Mesendoderm (in vitro differentiated cells): Measurements from ENCODE around the gene TSEN54.

Source experiments
- DNase-seq: peaks from one replicate; pipeline ENCODE4 v3.0.0; 2013
- H2AK5ac ChIP-seq: 2 replicates; pipeline ENCODE4 v1.6.1; 2013; ENCODE audit warnings: low read length, inconsistent platforms
- H2BK120ac ChIP-seq: 2 replicates; pipeline ENCODE4 v1.6.1; 2013; ENCODE audit warnings: low read depth, mild to moderate bottlenecking, low read length, moderate library complexity, mixed read lengths
- H2BK15ac ChIP-seq: replicated peaks from 2 replicates; pipeline ENCODE4 v1.6.1; 2013; ENCODE audit warnings: low read depth, mild to moderate bottlenecking, moderate library complexity
- H2BK5ac ChIP-seq: 2 replicates; pipeline ENCODE4 v1.6.1; 2013; ENCODE audit warnings: low read length, inconsistent platforms
- H3K18ac ChIP-seq: 2 replicates; pipeline ENCODE4 v1.6.1; 2013; ENCODE audit warnings: mild to moderate bottlenecking, low read length, mixed read lengths
- H3K23ac ChIP-seq: one replicate; pipeline ENCODE4 v1.6.1; 2013; ENCODE audit warnings: low read length
- H3K27ac ChIP-seq: 2 replicates; pipeline ENCODE4 v1.5.1; 2013; ENCODE audit warnings: low read depth, mild to moderate bottlenecking, inconsistent platforms, low read length, moderate library complexity
- H3K27me3 ChIP-seq: 2 replicates; pipeline ENCODE4 v1.6.1; 2013; ENCODE audit warnings: low read length, control low read depth, mild to moderate bottlenecking, inconsistent platforms; ENCODE audit not compliant: insufficient read depth, poor library complexity
- H3K36me3 ChIP-seq: 2 replicates; pipeline ENCODE4 v1.6.1; 2013; ENCODE audit warnings: low read length, inconsistent platforms; ENCODE audit not compliant: control insufficient read depth, insufficient read depth
- H3K4ac ChIP-seq: one replicate; pipeline ENCODE4 v1.6.1; 2013; ENCODE audit warnings: low read depth, mild to moderate bottlenecking, low read length, moderate library complexity
- H3K4me1 ChIP-seq: 2 replicates; pipeline ENCODE4 v1.6.1; 2013; ENCODE audit warnings: low read depth, low read length, inconsistent platforms; ENCODE audit not compliant: control insufficient read depth
- H3K4me2 ChIP-seq: 2 replicates; pipeline ENCODE4 v1.6.1; 2013; ENCODE audit warnings: low read length
- H3K4me3 ChIP-seq: 2 replicates; pipeline ENCODE4 v1.5.1; 2013; ENCODE audit warnings: mild to moderate bottlenecking, low read length
- H3K56ac ChIP-seq: one replicate; pipeline ENCODE4 v1.6.1; 2013; ENCODE audit warnings: low read length
- H3K79me1 ChIP-seq: 2 replicates; pipeline ENCODE4 v1.6.1; 2013; ENCODE audit warnings: low read length, inconsistent platforms
- H3K79me2 ChIP-seq: 2 replicates; pipeline ENCODE4 v1.6.1; 2013; ENCODE audit warnings: mild to moderate bottlenecking, low read length; ENCODE audit not compliant: control insufficient read depth, insufficient read depth
- H3K9ac ChIP-seq: 2 replicates; pipeline ENCODE4 v1.6.1; 2013; ENCODE audit warnings: low read length, inconsistent platforms
- H4K5ac ChIP-seq: one replicate; pipeline ENCODE4 v1.6.1; 2013; ENCODE audit warnings: low read length
- H4K8ac ChIP-seq: one replicate; pipeline ENCODE4 v1.6.1; 2013; ENCODE audit warnings: low read depth, mild to moderate bottlenecking, control low read depth, low read length, moderate library complexity
- WGBS: extraction: QIAGEN DNeasy Blood & Tissue Kit; methylation state at CpG from one replicate; pipeline ENCODE4 v1.1.7; 2013; ENCODE audit warnings: low lambda C conversion rate, missing lambda C conversion rate; ENCODE audit not compliant: insufficient coverage; ENCODE audit errors: extremely low coverage; 5-methylcytosine and 5-hydroxymethylcytosine counted together

TSEN54 gene

DNA sequence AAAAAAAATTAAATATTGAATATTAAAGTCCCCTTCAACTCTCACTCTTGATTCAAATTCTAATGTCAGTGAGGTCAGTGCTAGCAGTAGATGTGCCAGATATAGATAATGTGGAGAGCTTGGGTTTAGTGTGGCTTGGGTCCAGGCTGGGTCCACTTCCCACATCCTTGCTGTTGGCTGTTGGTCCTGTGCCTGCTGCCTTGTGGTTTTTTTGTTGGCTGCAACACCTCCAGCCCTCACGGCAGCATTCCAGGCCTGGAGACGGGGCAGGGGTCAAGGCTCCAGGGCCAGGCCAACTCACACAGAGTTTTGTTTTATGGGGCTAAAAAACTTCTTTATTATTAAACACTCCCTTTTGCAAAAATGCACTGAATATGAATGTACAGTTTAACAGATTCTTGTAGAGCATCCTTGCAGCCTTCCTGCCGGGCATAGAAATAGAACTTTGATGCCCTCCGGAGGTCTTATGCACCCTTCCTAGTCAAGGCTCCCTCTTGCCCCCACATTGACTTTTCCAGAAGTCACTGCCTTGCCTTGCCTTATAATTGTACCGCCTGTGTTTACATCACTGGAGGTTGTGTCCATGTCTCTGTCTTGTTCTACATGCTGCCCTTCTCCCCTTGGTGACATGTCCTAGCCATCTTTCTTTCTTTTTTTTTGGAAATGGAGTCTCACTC, 45.7 kb downstream of the TSEN54 start:
- no peaks in the 10 kb centered on the region for H3K27me3 ChIP-seq
- H3K4ac ChIP-seq: no peak overlapping the region
- H3K79me1 ChIP-seq: no peaks in the 10 kb centered on the region
- no peak overlapping the region for H3K4me3 ChIP-seq
- no peak overlapping the region for H2BK15ac ChIP-seq
- no peak for DNase-seq
- H3K4me1 ChIP-seq: no peaks in the 10 kb centered on the region
- no peak overlapping the region for H3K23ac ChIP-seq
- no peak overlapping the region for H4K8ac ChIP-seq
- H2BK120ac ChIP-seq: no peak overlapping the region
- no peaks in the 10 kb centered on the region for H3K36me3 ChIP-seq
- no peak overlapping the region for H2AK5ac ChIP-seq
- no peak overlapping the region for H3K9ac ChIP-seq
- no peak overlapping the region for H3K18ac ChIP-seq
- no CpG with 5 or more reads among the region's 5 CpGs for WGBS
- H3K4me2 ChIP-seq: no peak overlapping the region
- H3K56ac ChIP-seq: no peak overlapping the region
- no peak overlapping the region for H3K27ac ChIP-seq
- H3K79me2 ChIP-seq: no peaks in the 10 kb centered on the region
- H4K5ac ChIP-seq: no peak overlapping the region
- H2BK5ac ChIP-seq: no peak overlapping the region

DNA sequence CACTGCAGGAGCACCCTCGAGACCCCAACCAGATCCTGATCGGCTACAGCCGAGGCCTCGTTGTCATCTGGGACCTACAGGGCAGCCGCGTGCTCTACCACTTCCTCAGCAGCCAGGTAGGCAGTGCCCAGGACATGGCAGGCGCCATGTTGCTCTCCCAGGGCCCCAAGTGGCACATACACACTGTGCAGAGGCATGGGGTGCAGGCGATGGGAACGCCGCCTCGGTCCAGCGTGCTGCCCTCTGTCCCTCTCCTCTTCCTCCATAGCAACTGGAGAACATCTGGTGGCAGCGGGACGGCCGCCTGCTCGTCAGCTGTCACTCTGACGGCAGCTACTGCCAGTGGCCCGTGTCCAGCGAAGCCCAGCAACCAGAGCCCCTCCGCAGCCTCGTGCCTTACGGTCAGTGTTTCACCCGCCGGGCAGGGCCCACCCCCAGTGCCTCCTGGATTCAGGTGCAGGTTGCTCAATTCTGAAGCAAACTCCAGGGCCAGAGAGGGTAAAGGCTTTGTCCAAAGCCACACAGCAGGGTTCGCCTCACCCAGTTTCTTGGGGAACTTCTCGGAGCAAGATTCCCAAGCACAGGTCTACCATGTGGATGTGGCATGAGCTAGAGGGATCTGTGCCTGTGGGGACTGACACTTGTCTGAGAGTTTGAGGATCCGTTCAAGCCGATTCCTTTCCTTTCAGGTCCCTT, 46.9 kb downstream of the TSEN54 start:
- no CpG with 5 or more reads among the region's 28 CpGs for WGBS
- H3K56ac ChIP-seq: no peak overlapping the region

DNA sequence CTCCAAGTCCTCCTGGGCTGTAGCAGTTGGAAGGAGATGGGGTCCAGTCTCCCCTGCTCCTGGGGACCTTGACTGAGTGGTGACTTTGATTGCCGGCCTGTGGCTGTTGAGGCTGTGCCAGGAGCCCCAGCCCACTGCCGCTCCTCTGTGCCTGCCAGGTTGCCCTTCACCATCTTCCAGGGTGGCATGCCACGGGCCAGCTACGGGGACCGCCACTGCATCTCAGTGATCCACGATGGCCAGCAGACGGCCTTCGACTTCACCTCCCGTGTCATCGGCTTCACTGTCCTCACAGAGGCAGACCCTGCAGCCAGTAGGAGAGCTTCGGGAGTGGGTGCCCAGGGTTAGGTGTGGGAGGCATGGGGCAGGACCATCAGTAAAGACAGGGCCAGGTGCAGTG, 47.9 kb downstream of the TSEN54 start:
- no peak overlapping the region for H3K4me2 ChIP-seq
- H3K56ac ChIP-seq: no peak overlapping the region
- H3K18ac ChIP-seq: no peak overlapping the region
- H2BK120ac ChIP-seq: no peak overlapping the region
- H3K9ac ChIP-seq: no peak overlapping the region
- no peak for DNase-seq
- no peak overlapping the region for H4K5ac ChIP-seq
- H3K4me3 ChIP-seq: no peak overlapping the region
- no peak overlapping the region for H3K27ac ChIP-seq
- H2BK15ac ChIP-seq: no peak overlapping the region
- no peak overlapping the region for H3K4ac ChIP-seq
- no peaks in the 10 kb centered on the region for H3K79me2 ChIP-seq
- H2BK5ac ChIP-seq: no peak overlapping the region
- no peaks in the 10 kb centered on the region for H3K4me1 ChIP-seq
- no CpG with 5 or more reads among the region's 11 CpGs for WGBS
- H3K27me3 ChIP-seq: no peaks in the 10 kb centered on the region
- H2AK5ac ChIP-seq: no peak overlapping the region
- no peak overlapping the region for H3K23ac ChIP-seq
- no peaks in the 10 kb centered on the region for H3K36me3 ChIP-seq
- H3K79me1 ChIP-seq: no peaks in the 10 kb centered on the region
- H4K8ac ChIP-seq: no peak overlapping the region

More for the DNA sequence above, 46.9 kb downstream of the TSEN54 start:
- H3K4ac ChIP-seq: no peak overlapping the region
- H3K9ac ChIP-seq: no peak overlapping the region
- H3K27ac ChIP-seq: no peak overlapping the region
- H3K23ac ChIP-seq: no peak overlapping the region
- H2BK5ac ChIP-seq: no peak overlapping the region
- H2BK120ac ChIP-seq: no peak overlapping the region
- no peaks in the 10 kb centered on the region for H3K27me3 ChIP-seq
- no peak overlapping the region for H4K8ac ChIP-seq
- H3K4me2 ChIP-seq: no peak overlapping the region
- H3K36me3 ChIP-seq: no peaks in the 10 kb centered on the region
- no peaks in the 10 kb centered on the region for H3K4me1 ChIP-seq
- DNase-seq: no peak
- no peak overlapping the region for H2BK15ac ChIP-seq
- no peaks in the 10 kb centered on the region for H3K79me2 ChIP-seq
- H4K5ac ChIP-seq: no peak overlapping the region
- H2AK5ac ChIP-seq: no peak overlapping the region
- no peak overlapping the region for H3K18ac ChIP-seq
- no peaks in the 10 kb centered on the region for H3K79me1 ChIP-seq
- no peak overlapping the region for H3K4me3 ChIP-seq

DNA sequence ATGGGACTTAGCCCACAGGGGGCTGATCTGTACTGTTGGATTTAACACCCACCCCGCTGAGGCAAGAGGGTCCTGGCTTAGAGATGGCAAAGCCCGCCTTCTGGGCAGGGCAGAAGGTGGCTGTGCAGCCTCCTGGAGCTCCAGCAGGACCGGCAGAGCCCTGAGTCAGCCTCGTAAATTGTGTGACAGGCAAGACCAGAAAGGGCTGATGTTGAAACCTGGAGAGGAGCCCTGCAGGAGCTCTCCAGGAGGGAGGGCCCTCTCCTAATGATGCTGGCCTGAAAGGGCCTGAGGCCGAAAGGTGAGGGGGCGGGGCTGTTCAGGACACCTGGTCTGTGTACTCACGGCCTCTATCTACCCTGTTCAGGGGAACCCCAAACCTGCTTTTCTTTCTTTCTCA, 48.7 kb downstream of the TSEN54 start:
- no peak overlapping the region for H3K23ac ChIP-seq
- no peaks in the 10 kb centered on the region for H3K36me3 ChIP-seq
- H3K27ac ChIP-seq: no peak overlapping the region
- H3K4ac ChIP-seq: no peak overlapping the region
- H3K56ac ChIP-seq: no peak overlapping the region
- H3K4me1 ChIP-seq: no peaks in the 10 kb centered on the region
- H3K18ac ChIP-seq: no peak overlapping the region
- WGBS: no CpG with 5 or more reads among the region's 7 CpGs
- H3K4me3 ChIP-seq: no peak overlapping the region
- no peaks in the 10 kb centered on the region for H3K27me3 ChIP-seq
- H2BK15ac ChIP-seq: no peak overlapping the region
- H2AK5ac ChIP-seq: no peak overlapping the region
- H3K79me2 ChIP-seq: no peaks in the 10 kb centered on the region
- no peaks in the 10 kb centered on the region for H3K79me1 ChIP-seq
- H2BK5ac ChIP-seq: no peak overlapping the region
- no peak overlapping the region for H4K5ac ChIP-seq
- H2BK120ac ChIP-seq: no peak overlapping the region
- H4K8ac ChIP-seq: no peak overlapping the region
- DNase-seq: no peak
- H3K9ac ChIP-seq: no peak overlapping the region
- no peak overlapping the region for H3K4me2 ChIP-seq

DNA sequence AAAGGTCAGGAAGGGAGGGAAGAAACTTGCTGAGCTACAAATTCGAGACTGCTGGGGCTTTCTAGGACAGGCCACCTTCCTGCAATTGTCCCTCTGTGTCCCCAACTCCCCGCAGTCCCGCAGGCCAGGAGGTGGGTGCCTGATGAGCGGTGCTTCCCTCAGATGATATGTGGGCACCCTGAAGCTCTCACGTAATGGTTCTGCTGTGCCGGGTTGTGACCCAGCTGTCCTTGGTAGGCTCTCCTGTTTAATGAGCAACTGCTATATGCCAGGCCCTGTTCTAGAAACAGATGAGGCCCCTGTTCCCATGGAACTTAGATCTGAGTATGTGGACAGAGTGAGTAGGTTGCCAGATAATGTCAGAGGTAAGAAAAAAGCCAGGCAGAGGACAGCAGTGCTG, 49.3 kb downstream of the TSEN54 start:
- Histone ChIP-seq H2BK15ac (no peak overlapping the region), H3K27me3 (no peaks in the 10 kb centered on the region), H3K27ac (no peak overlapping the region), H3K4ac (no peak overlapping the region), H3K79me2 (no peaks in the 10 kb centered on the region), H3K23ac (no peak overlapping the region), H3K4me3 (no peak overlapping the region), H4K5ac (no peak overlapping the region), H3K9ac (no peak overlapping the region), H2BK5ac (no peak overlapping the region), H2AK5ac (no peak overlapping the region), H3K36me3 (no peaks in the 10 kb centered on the region), H3K4me1 (no peaks in the 10 kb centered on the region), H3K56ac (no peak overlapping the region), H3K4me2 (no peak overlapping the region), H4K8ac (no peak overlapping the region), H3K79me1 (no peaks in the 10 kb centered on the region), H3K18ac (no peak overlapping the region), H2BK120ac (no peak overlapping the region)
- no peak for DNase-seq
- no CpG with 5 or more reads among the region's 6 CpGs for WGBS
